AG09309 (cell line): ENCODE data around the gene CTCFL.
"Not testable (repeated sequence)": the region's sequence is repeated elsewhere in the genome, so short reads cannot be mapped to it uniquely, and the experiment has no call there.

ENCODE experiments used
- DNase-seq: peaks from one replicate; pipeline ENCODE4 v3.0.0-alpha.2; 2010; ENCODE audit warnings: low read depth
- H3K4me3 ChIP-seq: 2 replicates; pipeline ENCODE4 v1.5.1; 2011; ENCODE audit warnings: mild to moderate bottlenecking, low read depth, low read length, moderate library complexity; ENCODE audit not compliant: control insufficient read depth
- CTCF ChIP-seq: IDR thresholded peaks from 2 replicates; pipeline ENCODE4 v1.5.1; 2011; ENCODE audit warnings: mild to moderate bottlenecking, low read depth, low read length, inconsistent platforms; ENCODE audit not compliant: insufficient read depth, control insufficient read depth; ENCODE audit errors: missing control alignments

The CTCFL gene

GRCh38 chr20:57493091-57493615 is 31.8 kb downstream of the CTCFL start:
- TF ChIP-seq CTCF = no peak
- no peak overlapping the region for H3K4me3 ChIP-seq
- no peak for DNase-seq

- no peak overlapping the region for H3K4me3 ChIP-seq
- no peak for TF ChIP-seq CTCF
- DNase-seq = no peak
These were observed 33.6 kb downstream of the CTCFL start for GRCh38 chr20:57491373-57491772.

- DNase-seq, H3K4me3 ChIP-seq: not testable (repeated sequence)
These were observed 36.7 kb downstream of the CTCFL start for GRCh38 chr20:57488277-57488676.

- TF ChIP-seq CTCF = no peak
- DNase-seq = no peak
- H3K4me3 ChIP-seq = no peak overlapping the region
These were observed 39.2 kb downstream of the CTCFL start for GRCh38 chr20:57485770-57486169.

GRCh38 chr20:57484772-57485171 is 40.2 kb downstream of the CTCFL start:
- no peak for DNase-seq
- no peak for TF ChIP-seq CTCF
- no peak overlapping the region for H3K4me3 ChIP-seq

- no peak overlapping the region for H3K4me3 ChIP-seq
- no peak for TF ChIP-seq CTCF
- DNase-seq = no peak
These were observed 41.5 kb downstream of the CTCFL start for GRCh38 chr20:57483287-57484050.

GRCh38 chr20:57482796-57483195 is 42.1 kb downstream of the CTCFL start:
- no peak overlapping the region for H3K4me3 ChIP-seq
- TF ChIP-seq CTCF = no peak
- no peak for DNase-seq
